Activated CD8-positive, alpha-beta T cell treated with anti-CD3 and anti-CD28 coated beads, Interleukin-2, amount 10 ng/mL, durations not matched to agents 7 days and 5 days (primary cell): ENCODE data around the gene GRK1. TPM values are rescaled to one million over a fixed set of nuclear protein-coding genes. Genes with fewer than 3 reads are reported as not detected.
"Not testable (repeated sequence)": the region's sequence is repeated elsewhere in the genome, so short reads cannot be mapped to it uniquely, and the experiment has no call there.

ENCODE experiments used
- ATAC-seq: fragments of 150-1000 bp; cut with Tn5 transposase; one replicate; pipeline ENCODE4 v1.10.0; 2021; ENCODE audit warnings: moderate library complexity
- CTCF ChIA-PET: fragments of 350-600 bp; sonication (Branson Sonifier 250); formaldehyde crosslinking; loops from one replicate; lab custom pipeline; 2021; ENCODE audit warnings: antibody characterized with exemption; lab: Charles Lee
- POLR2A ChIA-PET: fragments of 350-600 bp; sonication (Branson Sonifier 250); formaldehyde crosslinking; loops from one replicate; lab custom pipeline; 2021; ENCODE audit warnings: antibody characterized with exemption; lab: Charles Lee
- DNase-seq: peaks from one replicate; pipeline ENCODE4 v3.0.0-alpha.2; 2020
- H3K27ac Mint-ChIP-seq: one replicate; pipeline ENCODE4 v1.8.0; 2021; ENCODE audit warnings: mild to moderate bottlenecking, mixed read lengths
- H3K27me3 Mint-ChIP-seq: one replicate; pipeline ENCODE4 v1.8.0; 2021; ENCODE audit warnings: low read depth, mixed read lengths
- H3K36me3 Mint-ChIP-seq: one replicate; pipeline ENCODE4 v1.8.0; 2021; ENCODE audit warnings: low read depth, mixed read lengths
- H3K4me1 Mint-ChIP-seq: one replicate; pipeline ENCODE4 v1.8.0; 2021; ENCODE audit warnings: low read depth, mixed read lengths
- H3K4me3 Mint-ChIP-seq: one replicate; pipeline ENCODE4 v1.8.0; 2021; ENCODE audit warnings: mild to moderate bottlenecking, mixed read lengths
- H3K9me3 Mint-ChIP-seq: one replicate; pipeline ENCODE4 v1.8.0; 2022; ENCODE audit warnings: mixed read lengths; ENCODE audit not compliant: insufficient read depth
- total RNA-seq, 2 experiments: library from RNA; stranded (reverse); gene quantifications; one replicate each; pipeline ENCODE4 v1.2.3, GENCODE V29; 2021

Gene GRK1
- total RNA-seq, 2 experiments from 2014 or later = 0.05 TPM; not detected in 1

DNA sequence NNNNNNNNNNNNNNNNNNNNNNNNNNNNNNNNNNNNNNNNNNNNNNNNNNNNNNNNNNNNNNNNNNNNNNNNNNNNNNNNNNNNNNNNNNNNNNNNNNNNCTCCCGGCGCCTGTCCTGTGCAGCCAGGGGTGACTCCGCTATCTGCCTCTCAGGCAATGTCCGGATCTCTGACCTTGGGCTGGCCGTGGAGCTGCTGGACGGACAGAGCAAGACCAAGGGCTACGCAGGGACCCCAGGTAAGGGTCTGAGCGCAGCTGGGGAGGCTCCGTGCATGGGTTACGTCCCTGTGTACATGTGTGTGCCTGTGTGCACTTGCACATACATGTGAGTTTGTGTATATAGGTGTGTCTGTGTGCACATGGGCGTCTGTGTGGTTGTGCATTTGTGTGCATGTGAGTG lies 55.9 kb downstream of the GRK1 start:
- H3K36me3 Mint-ChIP-seq = no peaks in the 10 kb centered on the region
- no peak overlapping the region for H3K4me3 Mint-ChIP-seq
- ChIA-PET POLR2A (no interaction called here), CTCF (no interaction called here)
- no peaks in the 10 kb centered on the region for H3K27me3 Mint-ChIP-seq
- DNase-seq (no peak), ATAC-seq (no peak)
- no peak overlapping the region for H3K27ac Mint-ChIP-seq
- H3K9me3 Mint-ChIP-seq = no peaks in the 10 kb centered on the region
- peaks cover 12% of the 10 kb centered on the region for H3K4me1 Mint-ChIP-seq

DNA sequence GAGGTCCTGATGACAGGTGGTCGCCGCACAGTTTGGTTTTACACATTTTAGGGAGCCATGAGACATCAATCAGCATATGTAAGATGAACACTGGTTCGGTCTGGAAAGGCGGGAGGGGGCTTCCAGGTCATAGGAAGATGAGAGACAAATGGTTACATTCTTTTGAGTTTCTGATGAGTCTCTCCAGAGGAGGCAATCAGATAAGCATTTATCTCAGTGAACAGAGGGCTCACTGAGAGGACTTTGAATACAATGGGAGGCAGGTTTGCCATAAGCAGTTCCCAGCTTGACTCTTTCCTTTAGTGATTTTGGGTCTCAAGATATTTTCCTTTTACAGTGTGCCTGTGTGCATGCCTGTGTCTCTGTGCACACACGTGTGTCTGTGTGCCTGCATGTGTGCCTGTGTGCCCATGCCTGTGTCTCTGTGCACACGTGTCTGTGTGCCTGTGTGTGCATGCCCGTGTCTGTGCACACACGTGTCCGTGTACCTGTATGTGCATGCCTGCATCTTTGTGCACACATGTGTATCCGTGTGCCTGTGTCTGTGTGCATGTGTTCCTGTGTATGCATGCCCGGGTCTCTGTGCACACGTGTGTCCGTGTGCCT lies 56.5 kb downstream of the GRK1 start:
- Mint-ChIP-seq H3K36me3 (no peaks in the 10 kb centered on the region), H3K4me3 (no peak overlapping the region), H3K9me3 (no peaks in the 10 kb centered on the region), H3K27ac (no peak overlapping the region), H3K4me1 (peaks cover 12% of the 10 kb centered on the region), H3K27me3 (no peaks in the 10 kb centered on the region)
- DNase-seq = no peak
- CTCF ChIA-PET = no interaction called here
- POLR2A ChIA-PET = no interaction called here
- ATAC-seq = no peak

DNA sequence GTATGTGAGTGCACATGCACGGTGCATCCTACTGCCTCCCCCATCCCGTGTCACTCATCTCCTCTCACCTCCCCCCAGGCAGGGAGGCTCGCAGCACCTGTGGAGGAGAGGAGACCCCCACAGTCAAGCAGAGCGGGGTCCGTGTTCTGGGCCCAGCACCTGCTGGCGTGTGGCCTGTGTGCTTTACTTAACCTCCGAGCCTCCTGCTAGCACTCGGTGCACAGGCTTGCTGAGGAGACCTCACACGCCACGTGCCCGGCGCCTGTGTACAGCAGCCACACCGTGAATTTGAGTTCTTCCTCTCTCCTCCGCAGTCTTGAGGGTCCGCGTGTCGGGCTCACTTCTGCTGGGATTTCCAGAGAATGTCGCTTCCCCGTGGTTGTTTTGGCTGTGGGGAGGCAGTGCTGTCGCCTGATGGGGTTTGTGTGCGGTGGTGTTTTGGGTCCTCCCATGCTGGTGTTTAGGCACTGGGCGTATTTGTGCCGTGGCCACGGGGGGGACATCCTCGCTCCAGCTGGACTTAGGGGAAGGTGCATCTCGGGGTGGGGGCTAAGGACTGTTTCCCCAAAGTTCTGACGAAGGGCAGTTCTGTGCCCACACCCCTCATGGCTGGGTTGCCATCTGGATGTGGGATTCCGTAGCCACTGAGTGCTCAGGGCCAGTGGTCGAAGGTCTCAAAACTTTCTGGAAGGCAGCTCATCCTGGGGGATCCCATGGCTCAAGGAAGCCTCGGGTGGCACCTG lies 57.2 kb downstream of the GRK1 start:
- no peaks in the 10 kb centered on the region for H3K27me3 Mint-ChIP-seq
- ChIA-PET POLR2A (interaction anchor here (0.6 kb wide), 1 partner anchor 59 kb away, joined by 3 read pairs; no protein-coding TSS in a partner anchor), CTCF (interaction anchor here (0.7 to 1.1 kb wide), 3 partner anchors 61 to 387 kb away, joined by 3 read pairs; no protein-coding TSS in a partner anchor)
- H3K27ac Mint-ChIP-seq = peak overlapping the region; percentile 84
- ATAC-seq = no peak
- no peaks in the 10 kb centered on the region for H3K9me3 Mint-ChIP-seq
- no peak for DNase-seq
- peaks cover 12% of the 10 kb centered on the region for H3K4me1 Mint-ChIP-seq
- H3K4me3 Mint-ChIP-seq = peak overlapping the region; percentile 74
- H3K36me3 Mint-ChIP-seq = no peaks in the 10 kb centered on the region

DNA sequence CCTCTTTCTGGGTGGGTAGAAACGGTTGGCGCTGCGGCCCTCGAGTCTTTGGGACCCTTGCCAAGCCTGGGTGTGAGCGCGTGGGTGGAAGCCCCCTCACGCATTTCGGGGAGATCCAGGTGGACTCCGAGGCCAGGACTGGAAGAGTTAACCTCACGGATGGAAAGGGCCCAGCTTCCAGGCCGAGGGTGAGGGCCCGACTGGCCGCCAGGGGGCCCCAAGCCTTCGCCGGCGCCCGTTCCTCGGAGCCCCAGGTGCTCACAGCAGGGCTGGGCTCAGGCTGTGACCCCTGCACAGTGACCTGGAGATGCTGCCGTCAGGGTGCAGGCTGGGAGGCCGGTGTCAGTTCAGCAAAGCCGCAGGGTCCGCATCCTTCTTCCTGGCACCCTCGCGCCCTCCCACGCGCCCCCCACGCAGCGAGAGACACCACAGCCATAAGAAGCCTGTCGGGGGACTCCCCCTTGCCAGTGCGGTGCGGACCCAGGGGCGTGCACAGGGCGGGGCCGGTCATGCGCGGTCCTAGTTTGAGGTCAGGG lies 57.8 kb downstream of the GRK1 start:
- peak overlapping the region; percentile 74 for H3K4me3 Mint-ChIP-seq
- peak overlapping the region; percentile 84 for H3K27ac Mint-ChIP-seq
- peaks cover 12% of the 10 kb centered on the region for H3K4me1 Mint-ChIP-seq
- peak; percentile 86 for DNase-seq
- no peaks in the 10 kb centered on the region for H3K9me3 Mint-ChIP-seq
- no peaks in the 10 kb centered on the region for H3K36me3 Mint-ChIP-seq
- peaks cover 3% of the 10 kb centered on the region for H3K27me3 Mint-ChIP-seq
- ChIA-PET POLR2A (interaction anchor here (0.6 kb wide), 1 partner anchor 60 kb away, joined by 3 read pairs; no protein-coding TSS in a partner anchor), CTCF (interaction anchor here (0.7 to 1.1 kb wide), 3 partner anchors 61 to 386 kb away, joined by 3 read pairs; no protein-coding TSS in a partner anchor)
- ATAC-seq = peak; percentile 94

DNA sequence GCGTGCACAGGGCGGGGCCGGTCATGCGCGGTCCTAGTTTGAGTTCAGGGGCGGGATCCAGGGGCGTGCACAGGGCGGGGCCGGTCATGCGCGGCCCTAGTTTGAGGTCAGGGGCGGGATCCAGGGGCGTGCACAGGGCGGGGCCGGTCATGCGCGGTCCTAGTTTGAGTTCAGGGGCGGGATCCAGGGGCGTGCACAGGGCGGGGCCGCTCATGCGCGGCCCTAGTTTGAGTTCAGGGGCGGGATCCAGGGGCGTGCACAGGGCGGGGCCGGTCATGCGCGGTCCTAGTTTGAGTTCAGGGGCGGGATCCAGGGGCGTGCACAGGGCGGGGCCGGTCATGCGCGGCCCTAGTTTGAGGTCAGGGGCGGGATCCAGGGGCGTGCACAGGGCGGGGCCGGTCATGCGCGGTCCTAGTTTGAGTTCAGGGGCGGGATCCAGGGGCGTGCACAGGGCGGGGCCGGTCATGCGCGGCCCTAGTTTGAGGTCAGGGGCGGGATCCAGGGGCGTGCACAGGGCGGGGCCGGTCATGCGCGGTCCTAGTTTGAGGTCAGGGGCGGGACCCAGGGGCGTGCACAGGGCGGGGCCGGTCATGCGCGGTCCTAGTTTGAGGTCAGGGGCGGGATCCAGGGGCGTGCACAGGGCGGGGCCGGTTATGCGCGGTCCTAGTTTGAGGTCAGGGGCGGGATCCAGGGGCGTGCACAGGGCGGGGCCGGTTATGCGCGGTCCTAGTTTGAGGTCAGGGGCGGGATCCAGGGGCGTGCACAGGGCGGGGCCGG lies 58.5 kb downstream of the GRK1 start:
- POLR2A ChIA-PET, H3K36me3 Mint-ChIP-seq, ATAC-seq, H3K9me3 Mint-ChIP-seq, CTCF ChIA-PET, H3K27me3 Mint-ChIP-seq: not testable (repeated sequence)
- H3K27ac Mint-ChIP-seq = peak overlapping the region; percentile 84
- H3K4me3 Mint-ChIP-seq = peak overlapping the region; percentile 74
- peaks cover 12% of the 10 kb centered on the region for H3K4me1 Mint-ChIP-seq
- DNase-seq = peak; percentile 70

DNA sequence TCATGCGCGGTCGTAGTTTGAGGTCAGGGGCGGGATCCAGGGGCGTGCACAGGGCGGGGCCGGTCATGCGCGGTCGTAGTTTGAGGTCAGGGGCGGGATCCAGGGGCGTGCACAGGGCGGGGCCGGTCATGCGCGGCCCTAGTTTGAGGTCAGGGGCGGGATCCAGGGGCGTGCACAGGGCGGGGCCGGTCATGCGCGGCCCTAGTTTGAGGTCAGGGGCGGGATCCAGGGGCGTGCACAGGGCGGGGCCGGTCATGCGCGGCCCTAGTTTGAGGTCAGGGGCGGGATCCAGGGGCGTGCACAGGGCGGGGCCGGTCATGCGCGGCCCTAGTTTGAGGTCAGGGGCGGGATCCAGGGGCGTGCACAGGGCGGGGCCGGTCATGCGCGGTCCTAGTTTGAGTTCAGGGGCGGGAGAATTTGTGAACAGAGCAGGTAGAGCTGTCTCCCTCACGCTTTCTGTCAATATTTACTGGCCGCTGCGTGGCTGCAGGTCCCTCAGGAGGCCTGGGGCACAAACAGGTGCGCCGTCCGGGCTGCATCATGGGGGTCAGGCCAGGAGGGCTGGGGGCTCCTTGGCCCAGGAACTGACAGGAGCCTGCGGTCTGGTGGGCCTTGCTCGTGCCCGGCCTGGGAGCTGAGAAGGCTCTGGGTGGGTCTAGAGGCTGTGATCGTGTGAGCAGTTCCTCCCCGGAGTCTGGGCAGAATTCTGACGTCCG lies 59.2 kb downstream of the GRK1 start:
- POLR2A ChIA-PET, H3K27me3 Mint-ChIP-seq, H3K9me3 Mint-ChIP-seq, H3K36me3 Mint-ChIP-seq, ATAC-seq, CTCF ChIA-PET: not testable (repeated sequence)
- Mint-ChIP-seq H3K4me3 (peak overlapping the region; percentile 56), H3K4me1 (peaks cover 12% of the 10 kb centered on the region), H3K27ac (peak overlapping the region; percentile 55)
- DNase-seq = peak; percentile 38

DNA sequence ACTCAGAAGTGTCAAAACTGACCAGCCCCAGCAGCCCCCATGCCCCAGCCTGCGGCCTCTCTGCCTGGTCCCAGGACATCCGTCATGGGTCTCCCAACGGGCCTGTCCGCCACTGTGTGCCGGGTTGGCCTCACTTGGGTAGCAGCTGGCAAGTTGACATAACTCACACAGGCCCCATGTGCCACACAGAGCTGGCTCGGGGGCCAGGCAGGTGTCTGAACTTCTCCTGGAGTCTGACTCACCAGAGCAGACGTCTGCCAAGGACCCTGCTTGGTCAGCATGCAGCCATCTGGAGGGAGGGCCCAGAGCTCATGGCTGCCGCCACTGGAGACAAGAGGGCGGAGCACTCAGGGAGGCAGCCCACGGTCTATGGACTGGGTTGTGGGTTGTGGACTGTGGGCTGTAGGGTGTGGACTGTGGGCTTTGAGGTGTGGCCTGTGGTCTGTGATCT lies 60.0 kb downstream of the GRK1 start:
- Mint-ChIP-seq H3K36me3 (no peaks in the 10 kb centered on the region), H3K9me3 (no peaks in the 10 kb centered on the region), H3K4me3 (peak overlapping the region; percentile 36), H3K27me3 (peaks cover 3% of the 10 kb centered on the region), H3K4me1 (peaks cover 12% of the 10 kb centered on the region), H3K27ac (peak overlapping the region; percentile 55)
- POLR2A ChIA-PET = no interaction called here
- CTCF ChIA-PET = no interaction called here
- ATAC-seq (no peak), DNase-seq (no peak)

DNA sequence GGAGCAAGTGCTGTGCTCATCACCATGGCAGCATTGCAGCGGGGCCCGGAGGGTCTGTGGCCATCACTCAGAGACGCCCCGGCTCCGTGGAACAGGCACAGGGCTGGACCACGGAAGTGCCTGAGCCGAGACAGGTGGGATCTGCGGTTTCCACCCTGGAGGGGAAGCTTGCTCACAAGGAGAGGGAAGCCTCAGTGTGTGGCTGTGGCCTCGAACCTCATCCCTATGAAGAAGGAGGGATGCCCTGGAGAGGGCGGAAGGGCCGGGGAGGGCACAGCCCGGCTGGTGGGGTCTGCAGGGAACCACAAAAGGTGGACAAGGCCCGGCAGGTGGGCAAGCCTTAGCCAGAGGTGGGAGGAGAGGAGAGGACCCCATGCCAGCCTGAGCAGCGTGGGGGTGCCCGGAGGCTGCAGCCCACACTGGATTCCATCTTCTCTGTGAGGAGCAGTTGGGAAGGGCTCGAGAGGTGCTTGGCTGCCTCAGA lies 61.6 kb downstream of the GRK1 start:
- Mint-ChIP-seq H3K27ac (no peak overlapping the region), H3K36me3 (no peaks in the 10 kb centered on the region), H3K4me3 (no peak overlapping the region), H3K27me3 (peaks cover 3% of the 10 kb centered on the region), H3K9me3 (no peaks in the 10 kb centered on the region), H3K4me1 (peaks cover 12% of the 10 kb centered on the region)
- ATAC-seq (no peak), DNase-seq (no peak)
- POLR2A ChIA-PET = no interaction called here
- CTCF ChIA-PET = no interaction called here

DNA sequence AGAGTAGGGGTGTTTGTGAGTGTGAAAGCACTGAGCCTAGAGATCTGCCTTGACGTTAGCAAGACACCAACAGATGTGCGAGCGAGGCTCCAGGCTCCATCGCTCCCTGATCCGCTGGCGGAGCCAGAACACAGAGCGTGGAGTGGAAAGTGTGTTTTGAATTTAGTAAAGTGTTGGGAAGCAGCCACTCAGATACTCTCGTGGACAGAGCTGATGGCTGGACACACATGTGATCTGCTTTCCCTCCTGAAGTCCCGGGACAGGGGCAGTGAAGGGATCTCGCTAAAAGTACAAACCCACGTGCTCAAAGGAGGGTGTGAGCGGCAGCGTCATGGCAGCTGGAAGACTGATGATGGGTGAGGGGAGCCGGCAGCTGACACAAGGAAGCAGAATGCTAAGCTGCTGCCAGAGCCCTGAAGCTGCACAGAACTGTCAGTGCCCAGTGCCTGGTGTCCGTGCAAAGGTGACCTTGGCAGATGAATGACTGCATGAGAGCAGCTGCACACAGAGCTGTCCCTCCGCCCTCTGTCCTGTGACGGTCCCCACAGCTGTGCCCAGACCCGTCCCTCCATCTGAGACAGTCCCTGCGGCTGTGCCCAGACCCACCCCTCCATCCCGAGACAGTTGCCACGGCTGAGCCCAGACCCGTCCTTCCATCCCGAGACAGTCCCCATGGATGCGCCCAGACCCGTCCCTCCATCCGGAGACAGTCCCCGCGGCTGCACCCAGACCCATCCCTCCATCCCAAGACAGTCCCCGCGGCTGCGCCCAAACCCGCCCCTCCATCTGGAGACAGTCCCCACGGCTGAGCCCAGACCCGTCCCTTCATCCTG lies 62.4 kb downstream of the GRK1 start:
- Mint-ChIP-seq H3K27me3 (peaks cover 3% of the 10 kb centered on the region), H3K9me3 (no peaks in the 10 kb centered on the region), H3K4me3 (no peak overlapping the region), H3K36me3 (no peaks in the 10 kb centered on the region), H3K27ac (no peak overlapping the region), H3K4me1 (peaks cover 5% of the 10 kb centered on the region)
- ATAC-seq = no peak
- ChIA-PET CTCF (no interaction called here), POLR2A (no interaction called here)
- DNase-seq = no peak

DNA sequence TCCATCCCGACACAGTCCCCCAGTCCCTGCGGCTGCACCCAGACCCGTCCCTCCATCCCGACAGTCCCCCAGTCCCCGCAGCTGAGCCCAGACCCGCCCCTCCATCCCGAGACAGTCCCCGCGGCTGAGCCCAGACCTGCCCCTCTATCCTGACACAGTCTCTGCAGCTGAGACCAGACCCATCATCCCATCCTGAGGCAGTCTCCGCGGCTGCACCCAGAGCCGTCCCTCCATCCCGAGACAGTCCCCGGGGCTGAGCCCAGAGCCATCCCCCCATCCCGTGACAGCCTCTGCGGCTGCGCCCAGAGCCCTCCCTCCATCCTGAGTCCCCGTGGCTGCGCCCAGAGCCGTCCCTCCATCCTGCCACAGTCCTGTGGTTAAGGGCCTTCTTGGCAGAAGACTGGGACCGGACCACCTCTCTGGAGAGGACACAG lies 63.3 kb downstream of the GRK1 start:
- Mint-ChIP-seq H3K27me3 (peaks cover 3% of the 10 kb centered on the region), H3K9me3 (no peaks in the 10 kb centered on the region), H3K36me3 (no peaks in the 10 kb centered on the region), H3K27ac (no peak overlapping the region), H3K4me3 (no peak overlapping the region), H3K4me1 (no peaks in the 10 kb centered on the region)
- DNase-seq = no peak
- ChIA-PET POLR2A (no interaction called here), CTCF (no interaction called here)
- no peak for ATAC-seq
